Dendritic cell treated with granulocyte-macrophage colony-stimulating factor and Interleukin-4, amounts not matched to agents 40 ng/mL and 50 ng/mL, for 4 days (primary cell): ENCODE measurements around the gene WDR5.

Experiments
- H3K27ac Mint-ChIP-seq: one replicate; pipeline ENCODE4 v1.8.0; 2022; ENCODE audit warnings: mild to moderate bottlenecking, mixed read lengths
- H3K27me3 Mint-ChIP-seq: one replicate; pipeline ENCODE4 v1.8.0; 2022; ENCODE audit warnings: mild to moderate bottlenecking, mixed read lengths
- H3K36me3 Mint-ChIP-seq: one replicate; pipeline ENCODE4 v1.8.0; 2022; ENCODE audit warnings: low read depth, mixed read lengths
- H3K4me1 Mint-ChIP-seq: one replicate; pipeline ENCODE4 v1.8.0; 2022; ENCODE audit warnings: low read depth, mixed read lengths
- H3K4me3 Mint-ChIP-seq: one replicate; pipeline ENCODE4 v1.8.0; 2022; ENCODE audit warnings: mild to moderate bottlenecking, moderate library complexity, mixed read lengths
- H3K9me3 Mint-ChIP-seq: one replicate; pipeline ENCODE4 v1.8.0; 2022; ENCODE audit warnings: mixed read lengths
- intact Hi-C: fragments of 100-400 bp; cut with micrococcal nuclease; formaldehyde crosslinking; loops from one replicate; pipeline ENCODE4 v1.15.0; 2022

WDR5 gene

GRCh38 chr9:134203224-134203623 lies 67.3 kb downstream of the WDR5 start:
- Mint-ChIP-seq H3K9me3 (peaks cover 8% of the 10 kb centered on the region), H3K4me3 (no peak overlapping the region), H3K27ac (no peak overlapping the region), H3K36me3 (no peaks in the 10 kb centered on the region), H3K4me1 (peaks cover 7% of the 10 kb centered on the region), H3K27me3 (peaks cover 16% of the 10 kb centered on the region)
- intact Hi-C loops = no loop called here

- peaks cover 8% of the 10 kb centered on the region for H3K9me3 Mint-ChIP-seq
- intact Hi-C loops = no loop called here
These were observed 68.2 kb downstream of the WDR5 start for GRCh38 chr9:134204041-134204440.

GRCh38 chr9:134204991-134205578 lies 69.2 kb downstream of the WDR5 start:
- H3K36me3 Mint-ChIP-seq = no peaks in the 10 kb centered on the region
- H3K27ac Mint-ChIP-seq = no peak overlapping the region
- H3K4me3 Mint-ChIP-seq = no peak overlapping the region
- H3K4me1 Mint-ChIP-seq = peaks cover 7% of the 10 kb centered on the region
- H3K27me3 Mint-ChIP-seq = peaks cover 21% of the 10 kb centered on the region
- H3K9me3 Mint-ChIP-seq = peaks cover 8% of the 10 kb centered on the region
- intact Hi-C loops = no loop called here

More at GRCh38 chr9:134204041-134204440, 68.2 kb downstream of the WDR5 start:
- H3K36me3 Mint-ChIP-seq = no peaks in the 10 kb centered on the region
- no peak overlapping the region for H3K27ac Mint-ChIP-seq
- no peak overlapping the region for H3K4me3 Mint-ChIP-seq
- H3K27me3 Mint-ChIP-seq = peaks cover 19% of the 10 kb centered on the region
- H3K4me1 Mint-ChIP-seq = peaks cover 7% of the 10 kb centered on the region

- Mint-ChIP-seq H3K27ac (no peak overlapping the region), H3K4me1 (peaks cover 7% of the 10 kb centered on the region), H3K9me3 (peaks cover 8% of the 10 kb centered on the region), H3K4me3 (no peak overlapping the region), H3K36me3 (no peaks in the 10 kb centered on the region), H3K27me3 (peaks cover 24% of the 10 kb centered on the region)
- intact Hi-C loops = no loop called here
These were observed 69.9 kb downstream of the WDR5 start for GRCh38 chr9:134205672-134206310.

GRCh38 chr9:134206311-134207300 lies 70.7 kb downstream of the WDR5 start:
- Mint-ChIP-seq H3K27me3 (peaks cover 24% of the 10 kb centered on the region), H3K9me3 (peaks cover 8% of the 10 kb centered on the region), H3K4me1 (peaks cover 7% of the 10 kb centered on the region), H3K36me3 (no peaks in the 10 kb centered on the region), H3K27ac (no peak overlapping the region), H3K4me3 (no peak overlapping the region)
- intact Hi-C loops = no loop called here

- Mint-ChIP-seq H3K9me3 (peaks cover 17% of the 10 kb centered on the region), H3K4me1 (peaks cover 7% of the 10 kb centered on the region)
These were observed 72.5 kb downstream of the WDR5 start for GRCh38 chr9:134208310-134208841.

GRCh38 chr9:134208981-134209725 lies 73.3 kb downstream of the WDR5 start:
- Mint-ChIP-seq H3K36me3 (no peaks in the 10 kb centered on the region), H3K27me3 (peaks cover 19% of the 10 kb centered on the region), H3K4me3 (no peak overlapping the region), H3K4me1 (peaks cover 7% of the 10 kb centered on the region), H3K9me3 (peaks cover 9% of the 10 kb centered on the region), H3K27ac (no peak overlapping the region)
- intact Hi-C loops = no loop called here

More at GRCh38 chr9:134208310-134208841, 72.5 kb downstream of the WDR5 start:
- H3K4me3 Mint-ChIP-seq = no peak overlapping the region
- intact Hi-C loops = no loop called here
- H3K27me3 Mint-ChIP-seq = peaks cover 24% of the 10 kb centered on the region
- H3K36me3 Mint-ChIP-seq = no peaks in the 10 kb centered on the region
- H3K27ac Mint-ChIP-seq = no peak overlapping the region
